ENCODE results near the gene ERP27. TPM values are rescaled to one million over a fixed set of nuclear protein-coding genes. Genes with fewer than 3 reads are reported as not detected.

The ERP27 gene
- polyA plus RNA-seq, 4 donors: 0.12 to 34.9 TPM; not detected in 2

DNA sequence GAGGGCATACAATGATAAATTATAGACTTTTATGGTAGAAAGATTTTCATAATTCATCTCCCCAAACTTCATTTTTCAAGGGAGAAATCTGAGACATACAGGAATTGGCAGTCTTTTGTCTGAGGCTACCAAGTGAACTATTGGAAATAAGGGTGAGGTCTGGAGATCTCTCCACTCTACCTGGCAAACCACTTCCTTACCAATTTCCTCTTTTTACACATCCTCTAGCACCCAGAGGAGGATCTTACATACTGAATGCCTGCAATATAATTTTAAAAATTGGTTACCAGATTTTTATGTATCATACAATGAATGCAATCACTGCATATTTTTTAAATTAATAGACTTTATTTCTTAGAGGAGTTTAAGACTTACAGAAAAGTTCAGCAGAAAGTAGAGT lies 41.1 kb upstream of the ERP27 start:
- no peaks in the 10 kb centered on the region for H3K27me3 ChIP-seq (ENCODE audit: control insufficient read depth in 3 of 3, insufficient read depth in 3 of 3, low read length in 3 of 3)
- no peak overlapping the region for H3K27ac ChIP-seq (ENCODE audit: low read depth in 1 of 3, low read length in 2 of 3)
- H3K4me1 ChIP-seq (ENCODE audit: control insufficient read depth in 3 of 3, insufficient read depth in 2 of 3, low read depth in 1 of 3, low read length in 2 of 3): no peaks in the 10 kb centered on the region
- H3K36me3 ChIP-seq (ENCODE audit: control insufficient read depth in 3 of 3, insufficient read depth in 2 of 3, low read depth in 1 of 3, low read length in 3 of 3): no peaks in the 10 kb centered on the region
- DNase-seq (no peak), FAIRE-seq (no peak)
- no peaks in the 10 kb centered on the region for H3K9me3 ChIP-seq (ENCODE audit: control insufficient read depth in 2 of 2, insufficient read depth in 1 of 2, low read depth in 1 of 2, low read length in 1 of 2)
- no peak overlapping the region for H3K4me3 ChIP-seq (ENCODE audit: low read depth in 1 of 3, low read length in 3 of 3)

DNA sequence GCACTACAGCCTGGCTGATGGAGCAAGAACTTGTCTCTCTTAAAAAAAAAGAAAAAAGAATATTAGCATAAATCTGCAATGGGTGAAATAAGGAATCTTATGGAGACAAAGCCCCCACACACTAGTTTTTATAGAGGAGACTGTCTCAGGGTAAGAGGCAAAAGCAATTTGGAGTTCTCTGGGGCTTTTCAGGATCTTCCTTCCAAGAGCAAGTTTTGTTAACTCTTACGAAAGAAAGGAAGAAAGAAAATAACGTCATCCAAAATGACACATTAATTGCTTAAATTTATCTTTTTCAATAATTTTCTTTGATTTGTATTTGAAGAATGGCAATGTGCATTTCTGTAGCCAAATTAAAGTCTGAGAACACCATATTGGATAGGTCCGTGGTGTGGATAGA lies 38.3 kb upstream of the ERP27 start:
- Histone ChIP-seq H3K27me3 (ENCODE audit: control insufficient read depth in 3 of 3, insufficient read depth in 3 of 3, low read length in 3 of 3) (no peaks in the 10 kb centered on the region), H3K27ac (ENCODE audit: low read depth in 1 of 3, low read length in 2 of 3) (no peak overlapping the region), H3K4me1 (ENCODE audit: control insufficient read depth in 3 of 3, insufficient read depth in 2 of 3, low read depth in 1 of 3, low read length in 2 of 3) (no peaks in the 10 kb centered on the region), H3K4me3 (ENCODE audit: low read depth in 1 of 3, low read length in 3 of 3) (no peak overlapping the region), H3K9me3 (ENCODE audit: control insufficient read depth in 2 of 2, insufficient read depth in 1 of 2, low read depth in 1 of 2, low read length in 1 of 2) (no peaks in the 10 kb centered on the region), H3K36me3 (ENCODE audit: control insufficient read depth in 3 of 3, insufficient read depth in 2 of 3, low read depth in 1 of 3, low read length in 3 of 3) (no peaks in the 10 kb centered on the region)
- FAIRE-seq (no peak), DNase-seq (no peak)
- 88 to 91% (median 88%) methylated on average over 3 of the region's 3 CpGs for WGBS, 3 donors

DNA sequence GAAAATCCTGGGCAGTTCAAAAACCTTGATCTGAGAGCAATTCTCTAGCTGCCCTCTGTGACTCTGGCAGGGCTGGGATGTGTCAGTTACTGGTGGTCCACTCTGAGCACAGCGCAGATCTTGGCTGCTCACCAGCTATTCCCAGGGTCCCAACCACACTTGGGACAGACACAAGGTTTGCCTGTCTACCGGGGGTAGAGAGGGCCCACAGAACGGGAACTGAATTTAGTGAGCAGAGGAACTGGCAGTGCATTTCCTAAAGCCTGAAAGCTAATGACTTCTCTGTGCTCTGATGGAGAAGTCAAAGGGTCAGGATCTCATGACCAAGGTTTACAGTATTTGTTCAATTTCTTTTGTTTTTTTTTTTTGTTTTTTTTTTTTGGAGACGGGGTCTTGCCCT lies 37.1 kb upstream of the ERP27 start:
- H3K27me3 ChIP-seq (ENCODE audit: control insufficient read depth in 3 of 3, insufficient read depth in 3 of 3, low read length in 3 of 3): no peaks in the 10 kb centered on the region
- no peak for FAIRE-seq
- H3K4me3 ChIP-seq (ENCODE audit: low read depth in 1 of 3, low read length in 3 of 3): no peak overlapping the region
- DNase-seq: no peak
- no peaks in the 10 kb centered on the region for H3K36me3 ChIP-seq (ENCODE audit: control insufficient read depth in 3 of 3, insufficient read depth in 2 of 3, low read depth in 1 of 3, low read length in 3 of 3)
- H3K27ac ChIP-seq (ENCODE audit: low read depth in 1 of 3, low read length in 2 of 3): no peak overlapping the region
- WGBS, 3 donors: 85 to 96% (median 87%) methylated on average over 4 of the region's 4 CpGs
- H3K9me3 ChIP-seq (ENCODE audit: control insufficient read depth in 2 of 2, insufficient read depth in 1 of 2, low read depth in 1 of 2, low read length in 1 of 2): no peaks in the 10 kb centered on the region
- H3K4me1 ChIP-seq (ENCODE audit: control insufficient read depth in 3 of 3, insufficient read depth in 2 of 3, low read depth in 1 of 3, low read length in 2 of 3): no peaks in the 10 kb centered on the region

DNA sequence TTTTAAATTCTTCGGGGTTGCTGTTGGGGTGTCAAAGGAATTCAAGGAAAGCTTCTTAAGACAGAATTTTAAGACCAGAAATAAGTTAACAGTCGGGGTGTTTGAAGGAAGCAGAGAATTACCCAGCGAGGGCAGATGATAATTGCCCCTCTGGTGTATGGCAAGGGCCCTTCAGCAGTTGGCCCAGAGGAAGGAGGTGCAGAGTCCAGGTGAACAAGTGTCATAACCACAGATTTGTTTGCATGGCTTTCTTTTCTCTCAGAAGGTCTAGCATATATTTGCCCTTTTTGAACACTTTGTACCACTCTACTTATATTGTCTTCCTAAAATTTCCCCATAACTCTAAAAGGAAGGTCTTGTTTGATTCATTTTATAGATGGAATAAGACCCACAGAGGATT lies 36.3 kb upstream of the ERP27 start:
- WGBS, 3 donors: 74 to 82% (median 76%) methylated on average over 3 of the region's 3 CpGs
- Histone ChIP-seq H3K27me3 (ENCODE audit: control insufficient read depth in 3 of 3, insufficient read depth in 3 of 3, low read length in 3 of 3) (no peaks in the 10 kb centered on the region), H3K4me3 (ENCODE audit: low read depth in 1 of 3, low read length in 3 of 3) (no peak overlapping the region), H3K36me3 (ENCODE audit: control insufficient read depth in 3 of 3, insufficient read depth in 2 of 3, low read depth in 1 of 3, low read length in 3 of 3) (no peaks in the 10 kb centered on the region), H3K4me1 (ENCODE audit: control insufficient read depth in 3 of 3, insufficient read depth in 2 of 3, low read depth in 1 of 3, low read length in 2 of 3) (no peaks in the 10 kb centered on the region), H3K27ac (ENCODE audit: low read depth in 1 of 3, low read length in 2 of 3) (no peak overlapping the region), H3K9me3 (ENCODE audit: control insufficient read depth in 2 of 2, insufficient read depth in 1 of 2, low read depth in 1 of 2, low read length in 1 of 2) (no peaks in the 10 kb centered on the region)
- DNase-seq (no peak), FAIRE-seq (no peak)

DNA sequence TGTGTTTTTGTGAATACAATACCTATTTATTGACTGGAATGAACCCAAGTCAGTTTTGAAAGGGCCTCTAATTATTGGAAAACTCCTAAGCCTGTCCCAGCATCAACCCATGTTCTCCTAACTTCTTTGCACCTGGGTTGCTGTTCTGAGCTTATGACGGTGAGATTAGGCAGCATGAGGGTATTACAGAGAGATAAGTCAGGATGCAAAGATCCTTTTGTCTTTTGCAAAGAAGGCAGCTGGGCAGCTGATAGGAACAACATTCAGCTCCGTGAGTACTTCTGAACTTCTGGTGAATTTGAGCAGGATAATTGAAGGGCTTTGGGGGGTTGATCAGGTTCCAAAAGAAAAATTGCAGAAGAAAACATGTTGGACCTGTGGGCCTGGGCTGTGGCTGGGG lies 34.5 kb upstream of the ERP27 start, which contains the start of gene PDE6H:
Gene PDE6H, plus strand, starts transcription at position 227 of the 400 bp plus-strand sequence. CDS start 4,971 bp downstream, outside the sequence.
- WGBS, 3 donors: 40 to 82% (median 60%) methylated on average over 2 of the region's 2 CpGs
- Histone ChIP-seq H3K36me3 (ENCODE audit: control insufficient read depth in 3 of 3, insufficient read depth in 2 of 3, low read depth in 1 of 3, low read length in 3 of 3) (no peaks in the 10 kb centered on the region), H3K27me3 (ENCODE audit: control insufficient read depth in 3 of 3, insufficient read depth in 3 of 3, low read length in 3 of 3) (no peaks in the 10 kb centered on the region), H3K27ac (ENCODE audit: low read depth in 1 of 3, low read length in 2 of 3) (no peak within 1 kb of the TSS), H3K4me3 (ENCODE audit: low read depth in 1 of 3, low read length in 3 of 3) (no peak within 1 kb of the TSS), H3K9me3 (ENCODE audit: control insufficient read depth in 2 of 2, insufficient read depth in 1 of 2, low read depth in 1 of 2, low read length in 1 of 2) (no peaks in the 10 kb centered on the region), H3K4me1 (ENCODE audit: control insufficient read depth in 3 of 3, insufficient read depth in 2 of 3, low read depth in 1 of 3, low read length in 2 of 3) (no peaks in the 10 kb centered on the region)
- no peak for FAIRE-seq
- DNase-seq: no peak

DNA sequence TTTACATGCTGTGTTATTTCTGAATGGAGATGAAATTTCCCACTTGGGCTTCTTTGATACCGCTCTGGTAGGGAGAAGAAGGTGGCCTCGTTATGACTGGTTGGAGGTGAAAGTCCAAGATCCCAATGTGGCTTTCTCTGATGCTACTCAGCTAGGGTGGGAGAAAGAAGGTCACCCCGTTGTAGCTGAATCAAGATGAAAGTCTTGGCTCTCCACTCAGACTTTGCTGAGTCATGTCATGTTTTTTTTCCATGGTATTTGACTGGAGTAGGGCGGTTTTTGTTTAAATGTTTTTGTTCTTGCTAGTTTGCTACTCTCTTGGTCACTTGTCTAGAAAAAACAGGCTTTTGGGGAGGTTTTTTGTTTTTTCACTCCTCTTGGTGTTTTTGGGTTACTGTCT lies 32.1 kb upstream of the ERP27 start:
- H3K9me3 ChIP-seq (ENCODE audit: control insufficient read depth in 2 of 2, insufficient read depth in 1 of 2, low read depth in 1 of 2, low read length in 1 of 2): no peaks in the 10 kb centered on the region
- H3K27ac ChIP-seq (ENCODE audit: low read depth in 1 of 3, low read length in 2 of 3): no peak overlapping the region
- 56 to 73% (median 60%) methylated on average over 4 of the region's 4 CpGs for WGBS, 3 donors
- no peaks in the 10 kb centered on the region for H3K27me3 ChIP-seq (ENCODE audit: control insufficient read depth in 3 of 3, insufficient read depth in 3 of 3, low read length in 3 of 3)
- H3K4me1 ChIP-seq (ENCODE audit: control insufficient read depth in 3 of 3, insufficient read depth in 2 of 3, low read depth in 1 of 3, low read length in 2 of 3): no peaks in the 10 kb centered on the region
- H3K4me3 ChIP-seq (ENCODE audit: low read depth in 1 of 3, low read length in 3 of 3): no peak overlapping the region
- H3K36me3 ChIP-seq (ENCODE audit: control insufficient read depth in 3 of 3, insufficient read depth in 2 of 3, low read depth in 1 of 3, low read length in 3 of 3): no peaks in the 10 kb centered on the region
- DNase-seq (no peak), FAIRE-seq (no peak)

DNA sequence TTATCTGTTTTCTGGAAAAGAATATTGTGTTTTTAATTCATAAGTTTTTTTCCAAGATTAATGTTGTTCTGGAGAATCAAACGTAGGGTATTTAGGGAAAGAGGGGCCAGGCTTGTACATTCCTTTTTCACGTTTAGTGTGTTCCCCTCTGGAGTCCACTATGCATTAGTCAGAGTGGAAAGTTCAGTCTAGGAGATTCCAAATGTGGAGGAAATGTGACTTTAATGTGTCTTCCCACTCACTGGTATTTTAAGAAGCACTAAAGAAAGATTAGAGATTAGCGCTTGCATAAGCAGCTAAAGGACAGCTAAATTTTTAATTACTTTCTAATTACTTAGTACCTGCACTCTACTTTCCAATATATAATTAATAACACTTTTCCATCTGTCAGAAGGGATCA lies 30.1 kb upstream of the ERP27 start:
- no peak overlapping the region for H3K27ac ChIP-seq (ENCODE audit: low read depth in 1 of 3, low read length in 2 of 3)
- 59 to 70% (median 68%) methylated on average over 3 of the region's 3 CpGs for WGBS, 3 donors
- no peak for FAIRE-seq

DNA sequence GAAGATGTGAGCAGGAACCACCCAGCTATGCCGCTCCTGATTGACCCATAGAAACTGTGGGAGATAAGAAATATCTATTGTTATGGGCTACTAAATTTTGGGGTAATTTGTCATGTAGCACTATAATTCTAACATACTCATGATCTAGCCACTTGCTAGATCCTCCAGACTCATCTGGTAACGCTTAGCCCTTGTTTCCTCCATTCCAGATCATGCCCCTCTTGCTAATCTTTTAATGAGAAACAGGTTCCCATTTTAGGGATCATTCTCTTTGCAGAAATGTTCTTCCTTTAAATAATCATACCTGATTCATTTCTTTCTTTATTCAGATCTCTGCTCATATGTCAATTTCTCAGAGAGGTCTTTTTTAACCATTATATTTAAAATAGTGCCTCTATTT lies 26.9 kb upstream of the ERP27 start:
- 89 to 93% (median 90%) methylated on average over 2 of the region's 2 CpGs for WGBS, 3 donors
- Histone ChIP-seq H3K27ac (ENCODE audit: low read depth in 1 of 3, low read length in 2 of 3) (no peak overlapping the region), H3K4me1 (ENCODE audit: control insufficient read depth in 3 of 3, insufficient read depth in 2 of 3, low read depth in 1 of 3, low read length in 2 of 3) (peaks cover 0 to 2% (median 0%) of the 10 kb centered on the region in 3 donors), H3K9me3 (ENCODE audit: control insufficient read depth in 2 of 2, insufficient read depth in 1 of 2, low read depth in 1 of 2, low read length in 1 of 2) (no peaks in the 10 kb centered on the region), H3K36me3 (ENCODE audit: control insufficient read depth in 3 of 3, insufficient read depth in 2 of 3, low read depth in 1 of 3, low read length in 3 of 3) (no peaks in the 10 kb centered on the region), H3K27me3 (ENCODE audit: control insufficient read depth in 3 of 3, insufficient read depth in 3 of 3, low read length in 3 of 3) (no peaks in the 10 kb centered on the region), H3K4me3 (ENCODE audit: low read depth in 1 of 3, low read length in 3 of 3) (no peak overlapping the region)
- DNase-seq (no peak), FAIRE-seq (no peak)

More for the DNA sequence above, 30.1 kb upstream of the ERP27 start:
- H3K36me3 ChIP-seq (ENCODE audit: control insufficient read depth in 3 of 3, insufficient read depth in 2 of 3, low read depth in 1 of 3, low read length in 3 of 3): no peaks in the 10 kb centered on the region
- H3K4me3 ChIP-seq (ENCODE audit: low read depth in 1 of 3, low read length in 3 of 3): no peak overlapping the region
- no peak for DNase-seq
- no peaks in the 10 kb centered on the region for H3K4me1 ChIP-seq (ENCODE audit: control insufficient read depth in 3 of 3, insufficient read depth in 2 of 3, low read depth in 1 of 3, low read length in 2 of 3)
- H3K27me3 ChIP-seq (ENCODE audit: control insufficient read depth in 3 of 3, insufficient read depth in 3 of 3, low read length in 3 of 3): no peaks in the 10 kb centered on the region
- H3K9me3 ChIP-seq (ENCODE audit: control insufficient read depth in 2 of 2, insufficient read depth in 1 of 2, low read depth in 1 of 2, low read length in 1 of 2): no peaks in the 10 kb centered on the region

DNA sequence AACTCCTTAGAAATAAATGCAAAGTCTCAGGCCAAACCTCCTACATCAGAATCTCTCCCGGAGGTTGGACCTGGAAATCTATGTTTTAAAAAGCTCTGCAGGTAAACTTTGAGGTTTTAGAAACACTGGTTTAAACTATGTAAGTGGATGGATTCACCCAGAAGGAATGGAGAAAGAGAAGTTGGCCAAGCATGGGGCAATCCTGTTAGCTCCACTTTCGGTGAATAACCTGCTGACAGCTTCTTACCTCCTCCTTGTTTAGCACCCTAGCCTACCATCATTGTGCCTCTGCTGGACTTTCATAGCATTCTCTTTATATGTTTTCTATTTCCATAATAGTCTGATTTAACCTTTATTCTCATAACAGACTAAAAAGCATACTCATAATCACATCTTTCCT lies 26.1 kb upstream of the ERP27 start:
- no peaks in the 10 kb centered on the region for H3K36me3 ChIP-seq (ENCODE audit: control insufficient read depth in 3 of 3, insufficient read depth in 2 of 3, low read depth in 1 of 3, low read length in 3 of 3)
- H3K27ac ChIP-seq (ENCODE audit: low read depth in 1 of 3, low read length in 2 of 3): no peak overlapping the region
- H3K4me3 ChIP-seq (ENCODE audit: low read depth in 1 of 3, low read length in 3 of 3): no peak overlapping the region
- WGBS, 3 donors: 82 to 95% (median 89%) methylated on average over 2 of the region's 2 CpGs
- no peaks in the 10 kb centered on the region for H3K27me3 ChIP-seq (ENCODE audit: control insufficient read depth in 3 of 3, insufficient read depth in 3 of 3, low read length in 3 of 3)
- no peaks in the 10 kb centered on the region for H3K9me3 ChIP-seq (ENCODE audit: control insufficient read depth in 2 of 2, insufficient read depth in 1 of 2, low read depth in 1 of 2, low read length in 1 of 2)
- FAIRE-seq (no peak), DNase-seq (no peak)
- H3K4me1 ChIP-seq (ENCODE audit: control insufficient read depth in 3 of 3, insufficient read depth in 2 of 3, low read depth in 1 of 3, low read length in 2 of 3): peaks cover 0 to 2% (median 0%) of the 10 kb centered on the region in 3 donors

Data from small intestine (tissue), 7 donors.